SK-N-SH (cell line): ENCODE data around the gene OBP2A. TPM values are rescaled to one million over a fixed set of nuclear protein-coding genes. Genes with fewer than 3 reads are reported as not detected.
A peak's percentile ranks its signal among the peaks of the same experiment; 100 is the strongest.

ENCODE experiments used
- CTCF ChIA-PET: fragments of 300-600, 350-600 bp; formaldehyde crosslinking; extraction: SDS; loops from one replicate; lab custom pipeline; 2021; lab: Yijun Ruan, JAX
- POLR2A ChIA-PET: fragments of 350-600 bp; sonication (Branson Sonifier 250); formaldehyde crosslinking; extraction: SDS; loops from one replicate; lab custom pipeline; 2020; ENCODE audit warnings: antibody characterized with exemption, inconsistent platforms; lab: Yijun Ruan, JAX
- DNase-seq: peaks from one replicate; pipeline ENCODE4 v3.0.0; 2012
- H2AFZ ChIP-seq: fragments of 200-600 bp; sonication (generic); 2 replicates; pipeline ENCODE4 v1.8.1; 2016; ENCODE audit warnings: antibody characterized with exemption, mild to moderate bottlenecking, low read depth
- H3F3A ChIP-seq: fragments of 200-600 bp; sonication (generic); replicated peaks from 2 replicates; pipeline ENCODE3; 2016; ENCODE audit warnings: antibody characterized with exemption, mild to moderate bottlenecking; ENCODE audit not compliant: insufficient read depth
- H3K27ac ChIP-seq, 2 experiments: fragments of 200-500 bp in 1 of 2; fragments of 200-600 bp in 1 of 2; sonication (Bioruptor generic) in 1 of 2; sonication (generic), shearing (Covaris generic) in 1 of 2; 2 replicates each; pipeline versions ENCODE4 v1.5.1 to v1.6.1; 2014 to 2016; ENCODE audit warnings: low read depth in 2 of 2, inconsistent platforms in 1 of 2, low read length in 1 of 2, mild to moderate bottlenecking in 1 of 2, mixed read lengths in 1 of 2
- H3K27me3 ChIP-seq: fragments of 200-600 bp; sonication (generic), shearing (Covaris generic); 2 replicates; pipeline ENCODE4 v1.6.1; 2016; ENCODE audit warnings: mixed run types; ENCODE audit not compliant: insufficient read depth
- H3K36me3 ChIP-seq, 2 experiments: fragments of 200-500 bp in 1 of 2; fragments of 200-600 bp in 1 of 2; sonication (Bioruptor generic) in 1 of 2; sonication (generic) in 1 of 2; replicated peaks in 1 of 2; 2 replicates each; pipeline versions ENCODE3 to v1.5.1; 2014 to 2016; ENCODE audit warnings: low read length in 1 of 2, mild to moderate bottlenecking in 1 of 2; ENCODE audit not compliant: insufficient read depth in 2 of 2, control insufficient read depth in 1 of 2
- H3K4me1 ChIP-seq, 2 experiments: fragments of 200-500 bp in 1 of 2; fragments of 200-600 bp in 1 of 2; sonication (Bioruptor generic) in 1 of 2; sonication (generic), shearing (Covaris generic) in 1 of 2; 2 replicates each; pipeline versions ENCODE4 v1.5.1 to v1.6.1; 2014 to 2016; ENCODE audit warnings: low read depth in 1 of 2, low read length in 1 of 2, mixed run types in 1 of 2; ENCODE audit not compliant: insufficient read depth in 2 of 2, control insufficient read depth in 1 of 2
- H3K4me2 ChIP-seq: fragments of 200-600 bp; sonication (generic), shearing (Covaris generic); 2 replicates; pipeline ENCODE4 v1.6.1; 2017; ENCODE audit warnings: mixed run types
- H3K4me3 ChIP-seq, 2 experiments: fragments of 200-500 bp in 1 of 2; fragments of 200-600 bp in 1 of 2; sonication (Bioruptor generic) in 1 of 2; sonication (generic), shearing (Covaris generic) in 1 of 2; 2 replicates each; pipeline versions ENCODE4 v1.5.1 to v1.8.1; 2014 to 2016; ENCODE audit warnings: low read depth in 2 of 2, inconsistent platforms in 1 of 2, low read length in 1 of 2, mild to moderate bottlenecking in 1 of 2, mixed read lengths in 1 of 2, moderate library complexity in 1 of 2
- H3K79me2 ChIP-seq: fragments of 200-600 bp; sonication (generic); 2 replicates; pipeline ENCODE4 v1.8.1; 2017; ENCODE audit warnings: mild to moderate bottlenecking; ENCODE audit not compliant: insufficient read depth
- H3K9ac ChIP-seq: fragments of 200-600 bp; sonication (generic); 2 replicates; pipeline ENCODE4 v1.6.1; 2017; ENCODE audit warnings: mixed run types
- H3K9me2 ChIP-seq: fragments of 200-600 bp; sonication (generic); 2 replicates; pipeline ENCODE4 v1.6.1; 2017; ENCODE audit warnings: mixed run types
- H3K9me3 ChIP-seq: fragments of 200-600 bp; sonication (generic); 2 replicates; pipeline ENCODE4 v1.6.1; 2017; ENCODE audit warnings: mixed run types, mild to moderate bottlenecking, moderate library complexity
- H4K20me1 ChIP-seq: fragments of 200-600 bp; sonication (generic); 2 replicates; pipeline ENCODE4 v1.6.1; 2017; ENCODE audit warnings: mild to moderate bottlenecking, mixed run types; ENCODE audit not compliant: insufficient read depth
- CHD2 ChIP-seq: fragments of 150-350 bp; IDR thresholded peaks from 2 replicates; pipeline ENCODE4 v1.6.1; 2018; ENCODE audit warnings: low read length; ENCODE audit not compliant: partially characterized antibody
- CTCF ChIP-seq: fragments of 200-600 bp; sonication (generic); IDR thresholded peaks from 2 replicates; pipeline ENCODE4 v1.6.1; 2017; ENCODE audit warnings: antibody characterized with exemption, mild to moderate bottlenecking, moderate library complexity
- EP300 ChIP-seq, 2 experiments: IDR thresholded peaks; 2 replicates each; pipeline versions ENCODE4 v1.4.0 to v1.6.1; 2012; ENCODE audit warnings: borderline replicate concordance in 1 of 2, low read depth in 1 of 2, low read length in 1 of 2
- FOXJ3 ChIP-seq: sonication (generic); formaldehyde crosslinking; IDR thresholded peaks from 2 replicates; pipeline ENCODE4 v1.5.1; 2020; ENCODE audit warnings: mild to moderate bottlenecking, missing genetic modification reagents
- FOXM1 ChIP-seq: IDR thresholded peaks from 2 replicates; pipeline ENCODE4 v1.4.0; 2012; ENCODE audit warnings: low read depth, mild to moderate bottlenecking
- GABPA ChIP-seq: IDR thresholded peaks from 2 replicates; pipeline ENCODE4 v1.4.0; 2012; ENCODE audit warnings: low read depth, mild to moderate bottlenecking
- JUND ChIP-seq: IDR thresholded peaks from 2 replicates; pipeline ENCODE4 v1.4.0; 2012
- NFIC ChIP-seq: IDR thresholded peaks from 2 replicates; pipeline ENCODE4 v1.4.0; 2012; ENCODE audit warnings: borderline replicate concordance
- PBX3 ChIP-seq: IDR thresholded peaks from 2 replicates; pipeline ENCODE4; 2012
- RAD21 ChIP-seq: IDR thresholded peaks from 2 replicates; pipeline ENCODE4 v1.6.1; 2012; ENCODE audit warnings: mild to moderate bottlenecking, low read length
- RFX5 ChIP-seq: IDR thresholded peaks from 2 replicates; pipeline ENCODE4 v1.6.1; 2012; ENCODE audit warnings: mild to moderate bottlenecking, improper control_type of control experiment, low read length
- RXRA ChIP-seq: IDR thresholded peaks from 2 replicates; pipeline ENCODE4 v1.4.0; 2012; ENCODE audit warnings: low read depth, mild to moderate bottlenecking, borderline replicate concordance
- WGBS: methylation state at CpG from one replicate; pipeline ENCODE4 v1.1.6; 2017; ENCODE audit warnings: low lambda C conversion rate; 5-methylcytosine and 5-hydroxymethylcytosine counted together
- polyA plus RNA-seq, 3 experiments: library from polyadenylated mRNA; depleted of rRNA; stranded (reverse); fragments of >200 nt; gene quantifications; 2 replicates each; pipeline ENCODE4 v1.2.3, GENCODE V29; 2012
- TF ChIP-seq, protein P1 (sequence below): fragments of 150-350 bp; IDR thresholded peaks from 2 replicates; pipeline ENCODE4 v1.6.1; 2016; ENCODE audit warnings: mild to moderate bottlenecking, low read depth, low read length
- TF ChIP-seq, protein P2 (sequence below): IDR thresholded peaks from 2 replicates; pipeline ENCODE4 v1.4.0; 2012; ENCODE audit warnings: low read depth, borderline replicate concordance
- TF ChIP-seq, protein P3 (sequence below): IDR thresholded peaks from 2 replicates; pipeline ENCODE4 v1.4.0; 2012; ENCODE audit warnings: low read depth, borderline replicate concordance

OBP2A gene
- polyA plus RNA-seq, 1 of the 3 experiments (the other 2 are of a cell fraction): not detected

GRCh38 chr9:135501261-135502167 is 44.4 kb upstream of the OBP2A start:
- no peak overlapping the region for H2AFZ ChIP-seq
- TF ChIP-seq, protein P1, sequence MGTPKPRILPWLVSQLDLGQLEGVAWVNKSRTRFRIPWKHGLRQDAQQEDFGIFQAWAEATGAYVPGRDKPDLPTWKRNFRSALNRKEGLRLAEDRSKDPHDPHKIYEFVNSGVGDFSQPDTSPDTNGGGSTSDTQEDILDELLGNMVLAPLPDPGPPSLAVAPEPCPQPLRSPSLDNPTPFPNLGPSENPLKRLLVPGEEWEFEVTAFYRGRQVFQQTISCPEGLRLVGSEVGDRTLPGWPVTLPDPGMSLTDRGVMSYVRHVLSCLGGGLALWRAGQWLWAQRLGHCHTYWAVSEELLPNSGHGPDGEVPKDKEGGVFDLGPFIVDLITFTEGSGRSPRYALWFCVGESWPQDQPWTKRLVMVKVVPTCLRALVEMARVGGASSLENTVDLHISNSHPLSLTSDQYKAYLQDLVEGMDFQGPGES: no peak
- TF ChIP-seq, all 33 proteins: peak for 0
- Histone ChIP-seq H3K9ac (peak overlapping the region; percentile 91), H3K36me3 (peaks cover 3 to 33% of the 10 kb centered on the region in 2 experiments), H4K20me1 (peaks cover 22% of the 10 kb centered on the region), H3K4me2 (peak overlapping the region; percentile 100), H3F3A (no peaks in the 10 kb centered on the region), H3K27me3 (no peaks in the 10 kb centered on the region), H3K79me2 (peaks cover 19% of the 10 kb centered on the region), H3K9me2 (no peaks in the 10 kb centered on the region), H3K4me1 (peaks cover 6 to 19% of the 10 kb centered on the region in 2 experiments; a peak in 3 of 4 replicates), H3K27ac (peak overlapping the region in 1 of 2 experiments; percentile 76; a peak in 2 of 4 replicates), H3K4me3 (peak overlapping the region; percentile 95 to 96), H3K9me3 (no peaks in the 10 kb centered on the region)
- POLR2A ChIA-PET: no interaction called here
- CTCF ChIA-PET: interaction anchor here (1.1 kb wide), 1 partner anchor 13 kb away, joined by 3 read pairs; no protein-coding TSS in a partner anchor
- DNase-seq: peak; percentile 90
- 59% methylated on average over 15 of the region's 38 CpGs for WGBS

GRCh38 chr9:135502168-135502872 is 43.6 kb upstream of the OBP2A start:
- H4K20me1 ChIP-seq: peaks cover 22% of the 10 kb centered on the region
- ChIA-PET CTCF (interaction anchor here (1.1 kb wide), 1 partner anchor 12 kb away, joined by 3 read pairs; no protein-coding TSS in a partner anchor), POLR2A (no interaction called here)
- H3K4me3 ChIP-seq: peak overlapping the region in 1 of 2 experiments; percentile 96; a peak in 1 of 4 replicates
- no peaks in the 10 kb centered on the region for H3F3A ChIP-seq
- no peaks in the 10 kb centered on the region for H3K27me3 ChIP-seq
- peak; percentile 8 for DNase-seq
- 91% methylated on average over 11 of the region's 15 CpGs for WGBS
- no peak overlapping the region for H3K27ac ChIP-seq
- H3K79me2 ChIP-seq: peaks cover 19% of the 10 kb centered on the region
- H3K9me3 ChIP-seq: no peaks in the 10 kb centered on the region
- no peak overlapping the region for H2AFZ ChIP-seq
- H3K4me1 ChIP-seq: peaks cover 6 to 19% of the 10 kb centered on the region in 2 experiments; a peak in 3 of 4 replicates
- peak overlapping the region; percentile 91; the same call in 1 of the 2 replicates for H3K9ac ChIP-seq
- peak overlapping the region; percentile 100; the same call in 1 of the 2 replicates for H3K4me2 ChIP-seq
- H3K9me2 ChIP-seq: no peaks in the 10 kb centered on the region
- peaks cover 3 to 33% of the 10 kb centered on the region in 2 experiments for H3K36me3 ChIP-seq
- TF ChIP-seq, protein P2, sequence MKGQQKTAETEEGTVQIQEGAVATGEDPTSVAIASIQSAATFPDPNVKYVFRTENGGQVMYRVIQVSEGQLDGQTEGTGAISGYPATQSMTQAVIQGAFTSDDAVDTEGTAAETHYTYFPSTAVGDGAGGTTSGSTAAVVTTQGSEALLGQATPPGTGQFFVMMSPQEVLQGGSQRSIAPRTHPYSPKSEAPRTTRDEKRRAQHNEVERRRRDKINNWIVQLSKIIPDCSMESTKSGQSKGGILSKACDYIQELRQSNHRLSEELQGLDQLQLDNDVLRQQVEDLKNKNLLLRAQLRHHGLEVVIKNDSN: no peak
- no peak for TF ChIP-seq PBX3
- TF ChIP-seq, protein P1: no peak
- no peak for TF ChIP-seq FOXM1
- TF ChIP-seq CTCF: no peak
- TF ChIP-seq NFIC: no peak
- TF ChIP-seq GABPA: no peak
- TF ChIP-seq RAD21: no peak
- TF ChIP-seq RXRA: no peak
- no peak for TF ChIP-seq FOXJ3
- no peak for TF ChIP-seq JUND
- no peak for TF ChIP-seq EP300 (IDR thresholded peaks at IDR 0.05; ENCODE audit: borderline replicate concordance in 1 of 2, low read depth in 1 of 2, low read length in 1 of 2)
- no peak for TF ChIP-seq RFX5
- TF ChIP-seq, protein P3, sequence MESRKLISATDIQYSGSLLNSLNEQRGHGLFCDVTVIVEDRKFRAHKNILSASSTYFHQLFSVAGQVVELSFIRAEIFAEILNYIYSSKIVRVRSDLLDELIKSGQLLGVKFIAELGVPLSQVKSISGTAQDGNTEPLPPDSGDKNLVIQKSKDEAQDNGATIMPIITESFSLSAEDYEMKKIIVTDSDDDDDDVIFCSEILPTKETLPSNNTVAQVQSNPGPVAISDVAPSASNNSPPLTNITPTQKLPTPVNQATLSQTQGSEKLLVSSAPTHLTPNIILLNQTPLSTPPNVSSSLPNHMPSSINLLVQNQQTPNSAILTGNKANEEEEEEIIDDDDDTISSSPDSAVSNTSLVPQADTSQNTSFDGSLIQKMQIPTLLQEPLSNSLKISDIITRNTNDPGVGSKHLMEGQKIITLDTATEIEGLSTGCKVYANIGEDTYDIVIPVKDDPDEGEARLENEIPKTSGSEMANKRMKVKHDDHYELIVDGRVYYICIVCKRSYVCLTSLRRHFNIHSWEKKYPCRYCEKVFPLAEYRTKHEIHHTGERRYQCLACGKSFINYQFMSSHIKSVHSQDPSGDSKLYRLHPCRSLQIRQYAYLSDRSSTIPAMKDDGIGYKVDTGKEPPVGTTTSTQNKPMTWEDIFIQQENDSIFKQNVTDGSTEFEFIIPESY: no peak
- TF ChIP-seq CHD2: no peak
